DND-41 (cell line): Measurements from ENCODE around the gene TJP3.

Experiments used
- CTCF ChIP-seq: IDR thresholded peaks from 2 replicates; pipeline ENCODE4 v1.5.1; 2012; ENCODE audit warnings: borderline replicate concordance, low read length, moderate library complexity, mild to moderate bottlenecking; ENCODE audit not compliant: poor library complexity, severe bottlenecking; ENCODE audit errors: extremely low read depth
- EZH2 ChIP-seq: IDR thresholded peaks from 3 replicates; pipeline ENCODE4 v1.6.1; 2012; ENCODE audit warnings: borderline replicate concordance, low read depth, mild to moderate bottlenecking, moderate library complexity, low read length, inconsistent platforms; ENCODE audit not compliant: severe bottlenecking

DNA sequence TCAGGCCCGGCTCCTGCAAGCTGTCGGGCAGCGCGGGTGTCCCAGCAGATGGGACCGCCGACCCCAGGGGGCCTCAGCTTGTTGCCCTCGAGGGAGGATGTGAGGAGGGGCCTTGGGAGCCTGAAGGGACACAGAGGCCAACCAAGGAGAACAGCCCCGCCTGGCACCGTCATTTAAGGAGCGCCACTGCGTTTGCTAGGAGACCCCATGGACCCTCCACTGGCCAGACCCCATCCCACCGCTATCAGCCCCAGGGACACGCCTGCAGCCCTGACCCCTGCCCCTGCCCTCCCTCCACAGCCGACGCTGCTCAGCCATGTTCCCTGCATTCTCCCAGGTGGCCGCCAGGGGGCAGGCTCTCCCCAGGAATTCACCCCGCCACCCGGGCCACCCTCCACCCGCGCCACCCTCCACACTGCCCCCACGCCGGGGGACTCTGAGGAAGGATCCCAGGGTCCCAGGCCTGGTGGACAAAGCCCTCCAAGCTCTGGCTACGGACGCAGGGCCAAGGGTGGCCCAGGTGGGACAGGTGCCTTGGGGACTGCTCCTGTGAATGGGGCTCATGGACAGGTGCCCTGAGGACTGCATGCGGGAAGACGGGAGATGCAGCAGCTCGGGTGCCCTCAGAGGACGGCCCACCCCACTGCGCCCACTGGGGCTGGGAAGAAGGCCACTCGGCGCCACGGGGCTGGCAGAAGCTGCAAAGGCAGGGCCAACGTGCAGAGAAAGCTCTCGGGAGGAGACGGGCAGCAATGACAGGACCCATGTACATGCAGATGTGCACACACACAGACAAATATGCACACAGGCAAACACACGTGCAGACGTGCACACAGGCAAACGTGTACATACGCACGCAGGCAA is 42.3 kb upstream of the TJP3 start:
- peak; percentile 95 for TF ChIP-seq CTCF
- TF ChIP-seq EZH2: no peak
